ENCODE data around the gene COBL.

Gene COBL

DNA sequence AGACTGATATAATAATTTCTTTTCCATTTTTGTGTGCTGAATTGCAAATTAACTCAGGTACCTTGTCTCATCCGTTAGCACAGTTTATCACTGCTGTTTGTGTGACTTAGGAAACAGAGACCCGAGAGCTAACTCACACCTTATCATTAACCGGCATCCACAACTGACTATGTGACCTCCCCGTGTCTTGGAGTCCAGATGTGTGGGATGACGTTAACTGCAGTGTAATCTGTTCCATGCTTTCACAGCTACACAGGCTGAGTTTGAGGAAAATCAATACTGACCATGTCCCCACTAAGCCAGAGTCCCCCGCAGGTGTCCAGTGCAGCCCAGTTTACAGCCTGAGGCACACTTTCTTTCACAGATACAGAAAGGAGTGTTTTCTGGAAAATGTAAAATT is 154.7 kb downstream of the COBL start:
- Histone ChIP-seq H3K4me3 (no peak overlapping the region), H3K27ac (no peak overlapping the region)

DNA sequence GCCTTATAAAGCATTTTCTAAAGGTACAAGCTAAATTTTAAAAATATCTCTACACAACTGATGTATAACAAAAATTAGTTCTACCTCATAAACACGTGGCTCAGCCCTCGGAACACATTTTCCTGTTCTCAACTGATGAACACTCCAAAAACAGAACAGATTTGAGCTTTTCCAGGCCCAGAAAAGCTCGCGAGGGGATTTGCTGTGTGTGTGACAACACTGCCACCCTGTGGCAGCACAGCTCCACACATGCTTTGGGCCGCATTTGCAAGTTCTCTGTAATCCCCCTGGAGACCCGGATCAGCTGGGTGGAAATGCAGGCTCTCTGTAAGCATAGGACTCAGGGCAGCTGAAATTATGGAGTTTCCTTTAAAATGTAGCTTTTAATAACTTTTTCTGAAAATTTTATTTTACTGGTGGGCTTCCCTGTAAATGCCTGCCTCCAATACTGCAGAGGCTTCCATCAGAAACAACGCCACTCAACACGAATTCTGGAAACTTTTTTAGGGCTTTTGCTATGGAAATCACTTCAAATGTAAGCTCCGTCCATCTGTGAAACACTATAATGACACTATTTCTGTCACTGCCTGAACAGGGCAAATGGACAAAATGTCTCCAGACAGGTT is 155.5 kb downstream of the COBL start:
- H3K27ac ChIP-seq: no peak overlapping the region
- no peak overlapping the region for H3K4me3 ChIP-seq

DNA sequence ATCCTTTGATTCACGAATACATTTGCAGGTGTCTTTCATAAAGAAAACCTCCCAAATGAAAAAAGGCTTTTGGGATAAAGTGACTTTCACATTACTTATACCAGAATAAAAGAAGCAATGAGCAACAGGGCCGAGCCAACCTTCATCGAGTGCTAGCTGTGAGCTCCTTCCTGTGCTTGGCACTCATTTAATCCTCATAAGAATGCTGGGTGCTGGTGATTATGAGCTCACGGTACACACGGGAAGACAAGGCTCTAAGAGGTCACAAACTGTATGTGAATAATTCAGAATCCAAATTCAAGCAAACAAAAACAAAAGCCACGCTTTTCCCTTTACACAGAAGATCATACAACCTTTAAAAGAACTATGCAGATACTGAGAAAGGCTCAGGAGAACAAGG is 156.2 kb downstream of the COBL start:
- no peak overlapping the region for H3K27ac ChIP-seq
- no peak overlapping the region for H3K4me3 ChIP-seq

DNA sequence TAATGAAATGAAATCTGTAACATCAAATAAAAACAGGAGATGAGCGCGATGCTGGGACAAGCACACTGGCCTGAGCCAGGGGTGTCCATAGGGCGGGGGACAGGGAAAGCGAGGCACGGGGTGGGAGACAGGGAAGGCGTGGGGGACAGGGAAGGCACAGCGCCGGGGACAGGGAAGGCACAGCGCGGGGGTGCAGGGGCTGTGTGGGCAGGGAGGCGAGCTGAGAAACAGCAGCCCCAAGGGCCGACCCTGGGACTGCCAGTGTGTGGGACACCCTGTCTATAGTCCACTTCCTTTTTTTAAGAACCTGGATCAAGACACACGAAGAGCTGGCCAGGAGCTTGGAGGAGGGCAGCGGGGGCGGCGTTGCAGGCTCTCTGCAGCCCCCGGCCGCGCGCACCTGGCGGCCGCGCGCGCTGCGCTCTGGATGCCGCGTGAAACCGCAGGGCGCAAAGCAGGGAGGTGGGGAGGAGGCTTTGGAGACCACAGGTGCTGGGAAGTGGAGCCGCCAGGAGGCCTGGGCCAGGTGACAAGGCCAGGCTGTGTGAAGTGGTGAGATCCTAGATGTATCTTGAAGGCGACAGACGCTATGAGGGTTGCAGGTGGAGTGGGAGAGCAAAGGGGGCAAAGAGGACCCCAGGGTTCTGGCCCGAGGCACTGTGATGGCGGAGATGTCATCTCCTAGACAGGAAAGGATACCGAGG is 157.7 kb downstream of the COBL start:
- H3K27ac ChIP-seq: no peak overlapping the region
- H3K4me3 ChIP-seq: no peak overlapping the region

DNA sequence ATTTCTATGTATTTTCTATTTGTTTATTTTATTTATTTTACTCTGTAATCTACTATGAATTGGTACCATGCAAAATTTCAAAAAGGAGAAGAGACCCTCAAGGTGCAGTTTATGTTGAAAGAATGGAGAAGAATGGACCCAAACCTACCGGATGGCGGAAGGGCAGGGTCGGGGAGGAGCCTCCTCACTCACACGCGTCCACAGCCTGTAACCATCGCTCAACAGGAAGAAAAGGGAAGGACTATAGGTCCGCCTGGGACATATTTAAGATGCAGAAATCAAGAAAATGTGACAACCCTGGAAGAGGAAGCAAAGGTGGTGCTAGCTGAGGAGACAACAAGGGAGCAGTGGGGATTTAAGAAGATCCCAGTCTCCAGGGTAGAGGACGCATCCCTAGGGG is 158.4 kb downstream of the COBL start:
- no peak overlapping the region for H3K27ac ChIP-seq
- no peak overlapping the region for H3K4me3 ChIP-seq

DNA sequence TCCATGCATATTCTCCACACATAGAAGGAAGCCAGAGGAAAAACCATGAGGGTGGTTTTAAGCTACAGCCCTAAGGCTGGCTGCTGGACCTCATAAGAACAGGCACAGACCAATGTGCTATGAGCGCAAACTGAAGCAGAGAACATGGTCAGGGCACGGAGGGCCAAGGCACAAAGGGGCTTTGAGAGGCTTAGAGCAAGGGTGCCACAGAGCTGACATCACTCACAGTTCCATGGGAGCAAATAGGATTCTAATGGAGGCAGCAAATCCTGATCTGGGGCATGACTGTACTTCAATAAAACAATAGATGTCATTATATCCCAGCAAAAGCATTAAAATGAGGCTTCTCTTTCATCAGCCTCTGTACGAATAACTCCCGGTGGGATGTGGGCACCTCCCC is 162.4 kb downstream of the COBL start:
- no peak overlapping the region for H3K27ac ChIP-seq

DNA sequence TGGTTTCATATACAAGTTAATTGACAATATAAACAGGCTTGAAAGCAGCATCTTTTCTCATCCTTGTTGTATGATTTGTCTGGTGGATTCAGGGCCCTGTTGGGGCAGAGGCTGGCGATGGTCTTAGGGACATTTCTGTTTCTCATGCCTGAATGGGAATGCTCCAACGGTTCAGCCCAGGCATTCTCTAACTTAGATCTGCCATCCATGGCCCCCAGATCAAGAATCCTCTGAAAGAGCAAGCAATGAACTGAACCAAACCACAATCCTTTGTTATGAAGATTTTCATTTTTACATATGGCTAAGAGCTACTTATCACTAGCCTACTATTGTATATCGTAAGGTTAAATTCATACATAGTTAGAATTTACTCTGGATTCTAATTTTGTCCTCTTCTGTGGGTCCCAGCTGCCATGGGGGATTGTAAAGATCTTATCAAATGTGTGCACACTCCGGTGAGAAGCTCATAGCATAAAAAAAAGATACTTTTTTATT is 163.9 kb downstream of the COBL start:
- Histone ChIP-seq H3K27ac (no peak overlapping the region), H3K4me3 (no peak overlapping the region)

More for the DNA sequence above, 162.4 kb downstream of the COBL start:
- H3K4me3 ChIP-seq: no peak overlapping the region

DNA sequence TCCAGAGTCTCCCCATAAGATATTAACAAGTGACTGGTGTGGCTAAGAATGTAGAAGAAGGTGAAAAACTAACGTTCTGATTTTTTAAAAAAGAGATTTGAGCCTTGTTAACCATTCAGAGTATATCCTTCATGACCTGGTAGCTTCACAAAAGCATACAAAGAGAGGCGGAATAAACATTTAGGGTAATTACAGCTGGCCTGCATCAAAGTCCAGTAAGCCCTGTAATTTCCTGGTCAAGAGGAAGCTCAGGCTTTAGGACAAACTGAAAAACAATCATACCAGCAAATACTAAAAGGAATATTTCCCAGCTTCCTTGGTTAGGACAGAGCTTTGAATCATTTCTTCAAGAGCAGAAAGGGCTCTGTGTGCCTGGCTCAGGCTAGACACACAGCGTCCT is 165.2 kb downstream of the COBL start:
- no peak overlapping the region for H3K4me3 ChIP-seq
- peak overlapping the region in 3 of 21 experiments; percentile 20 to 63 (median 39) for H3K27ac ChIP-seq

DNA sequence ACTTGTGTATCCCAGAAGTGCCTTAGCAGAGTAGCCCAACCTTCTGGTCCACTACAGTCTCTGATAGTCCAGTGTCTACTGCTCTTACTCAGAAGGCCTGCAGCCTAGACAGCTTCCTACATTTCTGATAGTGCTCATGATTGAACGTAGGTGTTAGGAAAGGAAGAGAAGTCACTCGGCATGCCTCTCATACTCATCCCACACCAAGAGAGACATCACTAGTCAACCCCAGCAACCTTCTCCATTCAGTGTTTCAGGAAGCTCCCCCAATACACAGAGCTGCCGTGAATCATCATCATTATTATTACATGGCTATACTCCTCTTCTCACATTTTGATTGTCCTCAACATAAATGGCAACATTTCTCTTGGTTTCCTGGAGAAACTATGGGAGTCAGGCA is 166.4 kb downstream of the COBL start:
- Histone ChIP-seq H3K4me3 (no peak overlapping the region), H3K27ac (no peak overlapping the region)

DNA sequence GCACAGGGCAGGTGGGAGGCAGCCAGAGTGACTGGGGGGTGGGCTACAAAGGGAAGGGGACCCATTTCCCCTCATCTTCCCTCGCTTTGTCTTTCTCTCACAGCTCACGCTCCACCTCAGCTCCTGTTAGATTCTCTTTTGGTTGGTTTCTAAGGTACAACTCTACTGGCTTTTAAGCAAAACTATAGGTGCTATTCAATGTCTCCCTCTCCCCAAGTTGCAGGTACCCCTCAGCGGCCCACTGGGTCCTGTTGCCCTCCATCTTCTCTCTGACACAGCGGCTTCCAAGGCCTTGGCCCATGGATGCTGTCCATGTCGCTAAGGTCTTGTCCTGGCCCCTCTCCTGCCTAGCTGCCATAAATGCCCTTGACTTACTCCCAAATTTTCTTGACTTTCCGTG is 168.4 kb downstream of the COBL start:
- no peak overlapping the region for H3K27ac ChIP-seq
- H3K4me3 ChIP-seq: no peak overlapping the region

DNA sequence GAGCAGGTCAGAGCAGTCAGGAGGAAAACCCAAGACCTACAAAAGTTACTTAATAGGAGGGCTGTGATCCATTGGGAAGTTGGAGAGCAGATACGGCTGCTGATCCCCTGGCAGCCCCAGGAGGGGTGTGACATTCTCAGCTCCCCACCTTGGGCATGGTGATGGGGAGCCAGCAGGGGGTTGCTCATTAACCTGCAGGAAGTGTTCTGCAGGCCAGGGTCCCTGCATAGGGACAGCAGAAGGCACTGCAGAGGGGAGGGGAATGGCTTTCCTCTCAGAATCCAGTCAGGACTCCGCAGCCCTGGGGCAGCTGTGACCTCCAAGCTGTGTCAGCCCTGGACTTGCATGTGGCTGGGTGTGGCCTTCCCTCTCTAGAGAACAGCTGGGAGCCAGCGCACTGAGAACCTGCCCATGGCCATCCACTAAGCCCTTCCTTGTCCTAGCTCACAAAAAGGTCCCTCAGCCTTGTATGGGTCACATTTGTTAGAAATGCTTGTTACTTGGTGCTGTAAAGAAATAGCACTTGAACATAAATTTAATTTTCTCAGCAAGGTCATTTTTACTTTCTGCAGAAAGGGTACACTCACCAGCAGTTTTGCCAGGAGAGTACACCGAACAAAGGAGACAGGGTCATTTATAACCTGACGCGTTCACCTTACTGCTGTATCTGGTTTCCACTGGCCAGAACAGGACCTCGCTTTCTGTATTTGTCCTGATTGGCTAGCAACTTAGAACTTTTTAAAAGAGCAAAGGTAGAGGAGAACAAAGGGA is 169.6 kb downstream of the COBL start:
- H3K27ac ChIP-seq: no peak overlapping the region
- no peak overlapping the region for H3K4me3 ChIP-seq

DNA sequence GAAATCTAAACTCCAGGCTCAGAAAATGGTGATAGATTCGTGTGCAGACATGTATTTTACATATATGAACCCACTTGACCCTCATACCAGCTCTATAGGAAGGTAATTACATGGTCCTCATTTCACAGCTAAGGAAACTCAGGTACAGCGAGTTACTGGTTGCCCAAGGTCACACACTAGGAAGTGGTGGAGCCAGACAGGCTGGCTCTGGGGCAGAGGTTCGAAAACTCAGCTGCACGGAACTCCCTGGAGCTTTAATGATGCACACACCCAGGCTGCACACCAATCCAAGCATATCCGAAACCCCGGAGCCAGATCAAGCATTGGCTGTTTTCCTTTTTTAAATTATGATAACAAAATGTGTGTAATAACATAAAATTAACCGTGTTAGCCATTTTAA is 172.4 kb downstream of the COBL start:
- Histone ChIP-seq H3K4me3 (no peak overlapping the region), H3K27ac (no peak overlapping the region)

DNA sequence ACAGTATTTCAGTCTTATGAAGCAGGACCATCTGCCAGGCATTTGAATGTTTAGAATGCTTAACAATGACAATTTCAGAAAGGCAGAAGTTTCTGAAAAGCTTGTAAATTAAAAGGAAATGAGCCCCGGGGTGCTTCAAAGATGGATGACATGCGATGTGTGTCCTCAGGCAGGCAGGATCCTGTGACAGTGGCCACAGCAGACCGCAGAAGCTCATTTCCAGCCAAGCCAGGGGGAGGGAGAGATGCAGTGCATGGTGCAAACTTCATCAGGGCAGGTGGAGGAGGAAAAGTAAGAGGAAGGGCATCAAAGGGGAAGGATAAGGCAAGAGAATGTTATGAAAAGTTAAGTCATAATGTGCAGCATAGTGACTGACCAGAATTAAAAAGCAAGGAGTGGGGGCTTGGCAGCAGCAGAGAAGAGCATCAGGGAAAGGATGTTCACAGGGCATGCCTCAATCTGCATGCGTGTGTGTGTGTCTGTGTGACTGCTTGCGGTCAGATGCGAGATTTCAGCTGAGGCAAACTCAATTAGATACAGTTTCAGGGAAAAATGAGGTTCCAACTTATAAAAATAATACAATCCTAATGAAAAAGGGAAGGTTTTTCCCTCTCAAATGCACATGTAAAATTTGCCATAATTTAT is 173.7 kb downstream of the COBL start:
- Histone ChIP-seq H3K4me3 (no peak overlapping the region), H3K27ac (peak overlapping the region in 1 of 21 experiments; percentile 43)

DNA sequence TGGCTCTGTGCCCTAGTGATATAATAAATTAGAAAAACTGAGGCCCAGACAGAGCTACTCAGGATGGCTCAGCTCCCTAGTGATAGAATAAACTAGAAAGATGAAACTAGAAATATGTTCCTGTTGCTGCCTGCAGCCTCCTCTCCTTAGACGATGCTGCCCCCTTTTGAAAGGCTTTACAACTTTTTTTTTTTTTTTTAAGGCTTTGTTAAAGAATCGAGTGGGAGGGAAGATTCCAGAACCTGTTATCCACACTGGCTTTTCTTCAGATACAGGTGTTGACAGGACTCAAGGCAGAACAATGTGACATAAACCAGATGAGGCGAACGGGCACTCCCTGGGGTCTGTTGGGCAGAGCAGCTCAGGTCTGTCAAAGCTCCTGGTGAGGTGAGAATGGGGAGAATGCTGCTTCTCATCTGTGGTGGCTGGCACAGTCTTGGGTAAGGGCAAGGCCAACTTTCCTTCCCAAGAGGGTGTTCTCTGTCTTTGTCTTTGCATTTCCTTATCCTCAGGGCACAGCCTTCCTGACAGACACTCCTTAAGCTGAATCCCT is 175.1 kb downstream of the COBL start:
- H3K27ac ChIP-seq: peak overlapping the region in 3 of 21 experiments; percentile 10 to 55 (median 16)
- no peak overlapping the region for H3K4me3 ChIP-seq

DNA sequence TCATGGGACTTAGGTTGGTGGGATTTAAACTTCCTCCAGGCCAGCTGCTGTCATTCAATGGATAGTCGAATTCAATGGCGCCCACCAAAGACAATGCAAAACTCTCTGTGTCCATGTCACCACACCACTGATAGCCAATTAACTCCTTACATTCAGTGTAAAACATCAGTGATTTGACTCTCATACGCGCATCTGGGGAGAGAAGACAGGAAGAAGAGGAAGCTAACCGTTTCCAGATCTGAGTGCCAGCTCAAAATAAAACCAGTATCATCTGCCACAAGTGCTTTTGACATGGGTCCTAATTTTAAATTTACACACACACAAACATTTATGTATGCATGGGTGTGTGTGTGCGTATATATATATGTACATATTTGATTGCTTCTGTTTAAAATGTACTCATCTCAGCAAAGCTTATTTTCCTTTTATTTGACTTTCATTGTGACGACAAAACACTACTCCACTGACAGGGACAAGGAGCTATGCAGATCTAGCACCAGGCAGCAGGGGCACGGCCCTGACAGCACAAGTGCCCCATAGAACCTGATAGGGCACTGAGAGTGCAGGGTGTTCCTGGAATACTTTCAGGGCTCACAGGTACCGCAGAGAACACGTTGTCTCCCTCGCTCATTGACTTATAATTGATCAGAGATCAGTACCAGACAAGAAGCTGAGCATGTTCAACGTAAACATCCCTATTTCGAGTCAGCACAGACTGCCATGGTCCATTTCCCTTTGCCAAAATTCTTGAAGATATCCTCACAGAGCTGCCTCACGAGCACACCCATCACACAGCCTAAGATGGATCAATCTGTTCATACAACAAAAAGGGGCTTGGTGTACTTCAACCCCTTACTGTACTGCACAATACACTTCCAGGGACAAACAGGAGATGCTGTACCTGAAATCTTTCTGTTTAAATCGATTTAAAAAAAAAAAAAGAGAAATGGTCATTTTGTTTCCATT is 176.1 kb downstream of the COBL start:
- H3K27ac ChIP-seq: peak overlapping the region in 3 of 21 experiments; percentile 3 to 76 (median 55)
- H3K4me3 ChIP-seq: no peak overlapping the region

DNA sequence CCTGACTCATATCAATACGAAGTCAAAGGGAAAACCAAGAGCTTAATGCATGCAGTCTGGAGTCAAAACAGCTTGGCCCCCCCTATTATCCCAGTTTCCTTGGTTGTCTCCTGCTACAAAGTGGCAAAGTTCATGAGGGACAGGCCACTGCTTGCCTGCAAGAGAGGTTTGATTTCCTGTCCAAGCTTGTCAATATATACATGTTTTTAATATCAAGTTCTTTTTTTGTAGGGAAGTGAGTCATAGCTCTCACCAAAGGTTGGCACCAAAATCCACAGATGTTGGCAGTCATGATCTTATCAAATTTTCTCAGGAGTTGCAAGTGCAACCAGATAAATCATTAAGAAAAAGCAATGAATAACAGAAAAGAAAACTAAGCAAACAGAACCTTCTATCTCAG is 176.8 kb downstream of the COBL start:
- Histone ChIP-seq H3K27ac (peak overlapping the region in 4 of 21 experiments; percentile 3 to 76 (median 54)), H3K4me3 (no peak overlapping the region)

DNA sequence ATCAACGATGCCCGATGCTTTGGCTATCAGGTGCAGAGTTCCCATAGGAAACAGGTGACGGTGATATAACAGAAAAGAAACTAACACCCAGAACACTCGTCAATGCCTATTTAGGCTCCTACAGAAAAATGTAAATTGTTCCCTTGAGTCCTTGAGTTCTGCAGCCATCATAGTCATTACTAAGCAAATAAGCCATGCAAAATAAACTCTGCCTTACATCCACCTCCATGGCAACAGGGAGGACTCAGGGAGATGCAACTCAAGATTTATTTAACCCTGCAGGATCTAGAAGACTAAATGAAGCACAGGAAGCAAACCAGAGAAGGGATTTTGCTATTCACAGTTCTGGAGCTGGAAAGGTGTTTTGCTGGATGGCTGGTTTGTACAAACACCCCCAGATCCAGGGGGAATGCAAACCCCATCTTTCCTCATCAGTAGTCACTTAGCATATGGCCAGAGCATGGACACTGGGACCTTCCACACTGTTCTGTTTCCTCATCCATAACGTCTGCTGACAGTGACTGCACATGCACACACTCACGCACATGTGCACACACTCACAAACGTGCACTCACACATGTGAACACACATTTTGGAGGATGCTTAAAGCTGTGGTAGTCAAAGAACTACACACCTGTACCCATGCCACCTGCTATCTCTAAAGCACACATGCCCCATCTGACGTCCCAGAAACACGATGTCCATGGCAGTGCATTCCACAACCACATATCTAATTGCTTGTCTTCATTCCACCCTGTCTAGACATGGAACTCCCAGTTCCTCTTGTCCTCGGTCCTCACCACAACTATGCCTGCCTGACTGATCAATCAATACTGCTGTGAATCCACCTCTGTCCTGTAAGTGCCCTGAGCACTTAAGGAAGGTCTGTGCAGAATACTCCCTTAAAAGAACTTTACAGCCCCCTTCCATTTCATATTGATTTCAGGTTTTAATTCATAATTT is 178.2 kb downstream of the COBL start:
- peak overlapping the region in 2 of 21 experiments; percentile 13 to 55 for H3K27ac ChIP-seq
- H3K4me3 ChIP-seq: no peak overlapping the region

DNA sequence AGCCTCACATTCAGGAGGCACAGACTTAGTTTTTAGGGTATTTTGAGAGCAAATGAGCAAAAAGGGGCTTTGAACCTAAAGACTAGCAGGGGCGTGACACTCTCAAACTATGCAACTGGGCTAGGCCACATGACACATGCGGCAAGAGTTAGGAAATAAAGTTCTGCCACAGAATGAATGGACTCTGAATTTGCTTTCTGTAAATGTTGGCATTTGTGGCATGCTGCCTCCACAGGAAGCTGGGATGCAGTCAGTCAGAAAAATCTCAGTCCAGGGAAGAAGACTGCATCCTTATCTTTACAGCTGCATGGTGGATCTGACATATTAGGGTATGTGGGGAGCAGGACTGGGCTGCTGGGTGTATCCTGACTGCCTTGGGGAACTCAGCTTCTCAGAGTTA is 181.0 kb downstream of the COBL start:
- Histone ChIP-seq H3K4me3 (no peak overlapping the region), H3K27ac (no peak overlapping the region)

All from skin epidermis (tissue), 12 donors.